BLaER1 treated with 17β-estradiol and CSF1 and Interleukin-3, amounts not matched to agents 10 nM and 100 nM (cell line): ENCODE measurements around the gene NTM.

Experiments
- H3K27ac ChIP-seq, 11 experiments: shearing (Covaris generic); formaldehyde crosslinking; 2 replicates each; pipeline ENCODE4 v1.8.1; 2022
- H3K27me3 ChIP-seq, 11 experiments: shearing (Covaris generic); formaldehyde crosslinking; 2 replicates each; pipeline ENCODE4 v1.8.1; 2022
- H3K36me3 ChIP-seq, 11 experiments: shearing (Covaris generic); formaldehyde crosslinking; 2 replicates each; pipeline ENCODE4 v1.8.1; 2022
- H3K4me1 ChIP-seq, 10 experiments: shearing (Covaris generic); formaldehyde crosslinking; 2 replicates each; pipeline ENCODE4 v1.8.1; 2022
- H3K4me2 ChIP-seq, 11 experiments: shearing (Covaris generic); formaldehyde crosslinking; 2 replicates each; pipeline ENCODE4 v1.8.1; 2022
- H3K4me3 ChIP-seq, 10 experiments: shearing (Covaris generic); formaldehyde crosslinking; 2 replicates each; pipeline ENCODE4 v1.8.1; 2022
- H3K9ac ChIP-seq, 11 experiments: shearing (Covaris generic); formaldehyde crosslinking; 2 replicates each; pipeline ENCODE4 v1.8.1; 2022
- H3K9me3 ChIP-seq, 11 experiments: shearing (Covaris generic); formaldehyde crosslinking; replicated peaks in 1 of 11; 2 replicates each; pipeline ENCODE4 v1.8.1; 2022
- H4K20me1 ChIP-seq, 11 experiments: shearing (Covaris generic); formaldehyde crosslinking; 2 replicates each; pipeline ENCODE4 v1.8.1; 2022
- Cebpa-rat ChIP-seq, 11 experiments: shearing (Covaris generic); IDR thresholded peaks; 2 replicates each; pipeline ENCODE4 v1.8.1; 2022

The NTM gene

DNA sequence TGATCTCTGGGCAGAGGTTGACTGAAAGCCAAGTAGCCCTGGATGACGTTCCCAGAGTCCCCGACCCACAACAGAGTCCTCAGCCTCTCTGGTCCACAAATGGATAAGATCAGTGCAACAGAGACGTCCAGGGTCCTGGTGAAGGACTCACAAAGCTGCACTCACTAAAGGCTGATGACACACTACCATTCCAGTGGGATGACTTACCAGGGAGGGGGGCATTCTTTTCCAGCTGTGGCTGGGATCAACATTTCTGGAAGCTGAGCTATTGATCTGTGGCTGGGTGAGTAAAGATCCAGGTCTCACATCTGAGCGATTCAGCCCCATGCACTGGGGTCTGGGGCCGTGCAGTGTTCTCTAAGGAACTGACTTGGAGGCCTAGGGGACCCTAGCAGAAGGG is 296.2 kb downstream of the NTM start:
- no peak overlapping the region for H3K4me2 ChIP-seq
- H3K9ac ChIP-seq = no peak overlapping the region
- H3K4me3 ChIP-seq = no peak overlapping the region
- H3K9me3 ChIP-seq = no peaks in the 10 kb centered on the region
- H3K4me1 ChIP-seq = peaks cover 24 to 44% (median 32%) of the 10 kb centered on the region in 10 experiments
- TF ChIP-seq Cebpa-rat (IDR thresholded peaks at IDR 0.05) = no peak
- H3K36me3 ChIP-seq = no peaks in the 10 kb centered on the region
- peaks cover 11 to 42% (median 25%) of the 10 kb centered on the region in 11 experiments; a peak in 21 of 22 replicates for H3K27me3 ChIP-seq
- H3K27ac ChIP-seq = no peak overlapping the region
- H4K20me1 ChIP-seq = peaks cover 0 to 6% (median 0%) of the 10 kb centered on the region in 11 experiments; a peak in 5 of 22 replicates

DNA sequence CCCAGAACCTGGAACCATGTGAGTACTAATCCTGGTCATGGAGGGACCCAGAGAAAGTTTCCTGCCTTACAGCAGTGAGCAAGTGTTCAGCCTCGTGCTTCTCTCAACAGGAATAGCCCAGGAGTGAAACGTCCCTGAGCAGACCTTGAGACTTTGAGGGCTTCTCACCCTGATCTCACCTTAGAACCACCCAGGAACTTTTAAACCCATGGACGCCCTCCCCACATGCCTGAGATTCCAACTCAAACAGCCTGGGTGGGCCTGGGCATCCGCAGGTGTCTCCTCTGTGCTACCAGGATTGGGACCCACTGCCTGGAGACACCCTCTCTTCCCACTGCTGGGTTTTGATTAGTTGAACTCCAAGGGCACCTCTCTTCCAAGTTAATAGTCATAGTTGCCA is 297.2 kb downstream of the NTM start:
- Histone ChIP-seq H4K20me1 (peaks cover 0 to 6% (median 0%) of the 10 kb centered on the region in 11 experiments; a peak in 5 of 22 replicates), H3K36me3 (no peaks in the 10 kb centered on the region), H3K4me1 (peaks cover 17 to 37% (median 23%) of the 10 kb centered on the region in 10 experiments), H3K9me3 (no peaks in the 10 kb centered on the region), H3K27me3 (peaks cover 2 to 33% (median 16%) of the 10 kb centered on the region in 11 experiments; a peak in 17 of 22 replicates), H3K27ac (no peak overlapping the region), H3K4me3 (no peak overlapping the region), H3K9ac (no peak overlapping the region), H3K4me2 (peak overlapping the region in 4 of 11 experiments; percentile 73 to 81 (median 78); a peak in 3 of 22 replicates)
- no peak for TF ChIP-seq Cebpa-rat (IDR thresholded peaks at IDR 0.05)

DNA sequence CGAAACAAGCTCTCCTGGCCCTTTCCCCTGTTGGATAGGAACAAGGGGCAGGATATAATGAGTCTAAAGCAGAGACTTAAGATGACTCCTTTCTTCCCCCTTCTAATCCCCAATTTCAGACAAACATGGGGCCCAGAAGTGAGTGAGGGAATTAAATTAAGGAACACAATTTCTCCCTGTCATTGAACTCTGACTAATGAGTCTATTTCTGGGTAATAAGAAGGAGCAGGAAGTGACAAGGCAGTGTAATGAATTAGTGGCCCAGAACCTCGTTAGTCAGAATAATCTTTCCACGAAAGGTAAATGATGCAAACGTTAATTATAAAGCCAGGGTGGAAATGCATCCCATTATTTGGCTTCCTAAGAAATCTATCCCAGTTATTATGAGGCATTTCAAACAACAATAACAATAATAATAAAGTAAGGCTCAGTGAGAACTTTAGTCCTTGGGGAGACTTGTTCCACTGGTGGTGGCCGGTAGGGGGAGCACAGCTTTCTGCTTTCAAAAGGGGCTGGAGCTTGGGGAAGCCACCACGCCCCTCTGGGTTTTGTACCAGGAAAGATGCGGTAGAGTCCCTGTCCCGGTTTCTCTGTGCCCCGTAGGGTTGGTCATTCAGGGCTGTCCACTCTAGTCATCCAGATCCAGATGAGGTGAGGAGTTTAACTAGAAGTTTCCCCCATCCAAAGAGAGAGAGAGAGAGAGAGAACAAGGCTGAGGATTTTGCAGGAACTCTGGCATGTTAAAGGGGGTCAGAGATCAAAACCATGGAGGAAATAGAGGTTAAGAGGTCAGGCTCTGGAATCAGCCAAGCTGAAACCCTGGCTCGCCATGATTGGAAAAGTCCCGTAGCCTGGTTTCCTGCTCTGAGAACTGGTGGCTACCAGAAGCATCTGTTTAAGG is 298.3 kb downstream of the NTM start:
- Histone ChIP-seq H3K9ac (peak overlapping the region in 1 of 11 experiments; percentile 40; a peak in 1 of 22 replicates), H3K27ac (peak overlapping the region in 4 of 11 experiments; percentile 32 to 67 (median 52); a peak in 7 of 22 replicates), H3K4me1 (peaks cover 12 to 35% (median 18%) of the 10 kb centered on the region in 10 experiments; a peak in 19 of 20 replicates), H3K4me2 (peak overlapping the region; percentile 28 to 81 (median 68)), H4K20me1 (peaks cover 0 to 6% (median 0%) of the 10 kb centered on the region in 11 experiments; a peak in 4 of 22 replicates), H3K36me3 (no peaks in the 10 kb centered on the region), H3K9me3 (no peaks in the 10 kb centered on the region), H3K4me3 (no peak overlapping the region), H3K27me3 (peaks cover 0 to 21% (median 6%) of the 10 kb centered on the region in 11 experiments; a peak in 7 of 22 replicates)
- TF ChIP-seq Cebpa-rat (IDR thresholded peaks at IDR 0.05) = no peak

DNA sequence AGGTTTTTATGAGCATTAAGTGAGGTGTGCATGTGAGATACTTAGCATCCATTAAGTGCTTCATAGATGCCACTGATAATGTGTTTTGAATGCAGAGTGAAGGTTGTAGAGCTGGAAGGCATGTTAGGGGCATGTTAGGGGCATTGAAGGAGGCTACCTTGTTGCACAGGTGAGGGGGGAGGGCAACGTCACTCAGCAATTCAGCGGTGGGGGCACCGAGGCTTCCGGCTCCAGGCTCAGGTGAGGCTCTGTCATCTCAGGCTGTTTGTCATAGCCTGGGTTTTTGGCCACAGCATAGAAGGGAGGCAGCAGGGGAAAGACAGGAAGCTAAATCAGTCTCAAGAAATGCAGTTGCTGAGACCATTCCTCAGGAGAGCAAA is 299.0 kb downstream of the NTM start:
- Histone ChIP-seq H3K27me3 (peaks cover 0 to 18% (median 4%) of the 10 kb centered on the region in 11 experiments; a peak in 6 of 22 replicates), H4K20me1 (peaks cover 0 to 6% (median 0%) of the 10 kb centered on the region in 11 experiments; a peak in 5 of 22 replicates)

DNA sequence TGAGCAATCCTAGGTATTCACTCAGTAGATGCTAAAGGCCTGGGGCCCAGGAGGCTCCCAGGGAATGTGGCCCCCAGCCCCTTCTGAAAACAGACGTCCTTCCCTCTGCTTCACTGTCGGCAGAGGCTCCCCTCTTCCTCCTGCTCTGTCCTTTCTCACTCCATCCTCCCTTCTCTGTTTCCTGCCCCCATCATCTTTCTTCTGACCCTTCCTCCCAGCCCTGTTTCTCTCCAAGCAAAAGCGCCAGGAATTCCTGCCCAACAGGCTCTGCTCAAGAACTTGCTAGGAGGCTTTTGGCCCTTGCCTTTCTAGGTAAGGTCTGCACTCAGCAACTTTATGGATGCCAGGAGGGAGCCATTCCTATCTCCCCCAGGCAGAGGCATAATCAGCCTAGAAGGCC is 300.5 kb downstream of the NTM start:
- Histone ChIP-seq H3K36me3 (no peaks in the 10 kb centered on the region), H3K4me1 (peaks cover 12 to 26% (median 16%) of the 10 kb centered on the region in 10 experiments; a peak in 19 of 20 replicates), H3K9me3 (no peaks in the 10 kb centered on the region), H3K4me2 (no peak overlapping the region), H3K9ac (no peak overlapping the region), H3K27ac (no peak overlapping the region), H4K20me1 (peaks cover 0 to 6% (median 0%) of the 10 kb centered on the region in 11 experiments; a peak in 5 of 22 replicates), H3K27me3 (peaks cover 0 to 18% (median 4%) of the 10 kb centered on the region in 11 experiments; a peak in 4 of 22 replicates), H3K4me3 (no peak overlapping the region)
- no peak for TF ChIP-seq Cebpa-rat (IDR thresholded peaks at IDR 0.05)

More for the DNA sequence above, 299.0 kb downstream of the NTM start:
- H3K4me1 ChIP-seq = peaks cover 12 to 35% (median 18%) of the 10 kb centered on the region in 10 experiments; a peak in 19 of 20 replicates
- H3K9ac ChIP-seq = no peak overlapping the region
- TF ChIP-seq Cebpa-rat (IDR thresholded peaks at IDR 0.05) = no peak
- peak overlapping the region; percentile 28 to 81 (median 68); a peak in 20 of 22 replicates for H3K4me2 ChIP-seq
- no peaks in the 10 kb centered on the region for H3K9me3 ChIP-seq
- no peak overlapping the region for H3K4me3 ChIP-seq
- H3K27ac ChIP-seq = no peak overlapping the region
- no peaks in the 10 kb centered on the region for H3K36me3 ChIP-seq

DNA sequence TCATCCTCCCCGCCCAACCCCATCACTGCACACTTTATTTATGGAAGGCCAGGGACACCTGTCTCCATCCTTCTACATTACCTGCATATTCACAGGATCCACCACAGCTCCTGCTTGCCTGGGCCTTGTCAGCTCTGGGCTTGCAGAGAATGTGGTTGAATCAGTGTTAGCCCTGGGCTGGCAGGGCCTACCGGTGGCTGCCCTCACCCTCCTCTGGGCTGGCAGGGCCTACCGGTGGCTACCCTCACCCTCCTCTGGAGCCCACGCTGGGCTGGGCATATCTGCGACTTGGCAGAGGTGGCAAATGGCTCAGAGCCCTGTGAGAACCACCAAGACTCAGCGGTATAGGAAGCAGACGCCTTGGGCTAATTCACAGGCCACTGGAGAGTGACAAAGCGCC is 300.9 kb downstream of the NTM start:
- H3K4me2 ChIP-seq = no peak overlapping the region
- peaks cover 0 to 18% (median 4%) of the 10 kb centered on the region in 11 experiments; a peak in 4 of 22 replicates for H3K27me3 ChIP-seq
- H3K4me3 ChIP-seq = no peak overlapping the region
- H3K9me3 ChIP-seq = no peaks in the 10 kb centered on the region
- no peaks in the 10 kb centered on the region for H3K36me3 ChIP-seq
- H3K9ac ChIP-seq = no peak overlapping the region
- no peak for TF ChIP-seq Cebpa-rat (IDR thresholded peaks at IDR 0.05)
- no peak overlapping the region for H3K27ac ChIP-seq
- H3K4me1 ChIP-seq = peaks cover 12 to 26% (median 16%) of the 10 kb centered on the region in 10 experiments; a peak in 19 of 20 replicates
- peaks cover 0 to 6% (median 0%) of the 10 kb centered on the region in 11 experiments; a peak in 5 of 22 replicates for H4K20me1 ChIP-seq

DNA sequence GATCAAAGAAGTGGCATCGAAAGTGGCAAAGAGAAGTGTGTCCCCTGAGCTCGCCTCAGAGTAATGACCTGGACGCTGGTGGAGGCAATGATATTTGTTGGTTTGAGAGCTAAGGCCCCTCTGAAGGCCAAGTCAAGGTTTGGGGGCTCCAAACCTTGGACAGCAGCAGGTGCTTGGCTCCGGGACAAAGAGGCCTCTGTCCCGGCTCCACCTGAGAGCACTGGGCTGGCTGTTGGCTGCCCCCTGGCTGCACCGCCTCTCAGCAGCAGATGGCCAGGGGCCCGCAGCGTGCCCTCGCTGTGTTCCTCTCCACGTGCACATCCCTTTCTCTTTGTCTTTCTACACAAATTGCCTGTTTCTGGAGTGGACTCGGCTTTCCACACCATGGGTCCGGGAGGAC is 301.3 kb downstream of the NTM start:
- Histone ChIP-seq H3K36me3 (no peaks in the 10 kb centered on the region), H3K9ac (no peak overlapping the region), H3K27me3 (peaks cover 0 to 18% (median 4%) of the 10 kb centered on the region in 11 experiments; a peak in 4 of 22 replicates), H3K9me3 (no peaks in the 10 kb centered on the region), H3K4me2 (peak overlapping the region in 1 of 11 experiments; percentile 17; a peak in 2 of 22 replicates), H3K4me3 (no peak overlapping the region), H3K4me1 (peaks cover 12 to 26% (median 16%) of the 10 kb centered on the region in 10 experiments; a peak in 19 of 20 replicates), H3K27ac (no peak overlapping the region), H4K20me1 (peaks cover 0 to 6% (median 0%) of the 10 kb centered on the region in 11 experiments; a peak in 5 of 22 replicates)
- TF ChIP-seq Cebpa-rat (IDR thresholded peaks at IDR 0.05) = no peak

DNA sequence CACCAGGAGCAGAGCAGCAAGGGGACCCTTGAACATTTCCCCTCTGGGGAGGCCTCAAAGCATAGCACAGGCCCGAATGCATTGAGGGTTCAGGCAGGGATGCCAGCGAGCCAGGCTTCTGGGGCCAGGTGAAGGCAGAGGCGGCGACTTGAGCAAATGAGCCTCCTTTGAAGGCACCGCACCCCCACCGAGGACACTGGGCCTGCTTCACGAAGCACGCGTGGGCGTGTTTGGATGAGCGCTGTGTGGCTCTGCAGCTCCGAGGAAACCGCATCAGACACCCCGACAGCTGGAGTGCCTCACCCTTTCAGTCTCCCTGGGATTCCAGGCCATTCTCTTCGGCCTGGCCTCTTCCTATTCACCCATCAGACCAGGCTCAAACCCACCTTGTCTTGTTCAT is 301.8 kb downstream of the NTM start:
- H3K4me1 ChIP-seq = peaks cover 12 to 26% (median 16%) of the 10 kb centered on the region in 10 experiments; a peak in 19 of 20 replicates
- no peaks in the 10 kb centered on the region for H3K9me3 ChIP-seq
- H3K4me3 ChIP-seq = no peak overlapping the region
- H4K20me1 ChIP-seq = peaks cover 0 to 6% (median 0%) of the 10 kb centered on the region in 11 experiments; a peak in 5 of 22 replicates
- peak overlapping the region in 3 of 11 experiments; percentile 17 to 24 (median 22); a peak in 2 of 22 replicates for H3K4me2 ChIP-seq
- H3K27ac ChIP-seq = no peak overlapping the region
- H3K27me3 ChIP-seq = peaks cover 0 to 18% (median 4%) of the 10 kb centered on the region in 11 experiments; a peak in 4 of 22 replicates
- no peak for TF ChIP-seq Cebpa-rat (IDR thresholded peaks at IDR 0.05)
- H3K9ac ChIP-seq = no peak overlapping the region
- H3K36me3 ChIP-seq = no peaks in the 10 kb centered on the region
